GM10266 (cell line): ENCODE measurements around the gene INSYN1.
A peak's percentile ranks its signal among the peaks of the same experiment; 100 is the strongest.
"Not testable (repeated sequence)": the region's sequence is repeated elsewhere in the genome, so short reads cannot be mapped to it uniquely, and the experiment has no call there.

ENCODE experiments used
- DNase-seq: peaks from one replicate; pipeline ENCODE4 v3.0.0; 2012; ENCODE audit errors: extremely low spot score
- CTCF ChIP-seq: IDR thresholded peaks from 2 replicates; pipeline ENCODE4 v1.5.1; 2012; ENCODE audit warnings: mild to moderate bottlenecking, low read depth; ENCODE audit not compliant: control insufficient read depth, insufficient read depth; ENCODE audit errors: missing control alignments

INSYN1 gene

DNA sequence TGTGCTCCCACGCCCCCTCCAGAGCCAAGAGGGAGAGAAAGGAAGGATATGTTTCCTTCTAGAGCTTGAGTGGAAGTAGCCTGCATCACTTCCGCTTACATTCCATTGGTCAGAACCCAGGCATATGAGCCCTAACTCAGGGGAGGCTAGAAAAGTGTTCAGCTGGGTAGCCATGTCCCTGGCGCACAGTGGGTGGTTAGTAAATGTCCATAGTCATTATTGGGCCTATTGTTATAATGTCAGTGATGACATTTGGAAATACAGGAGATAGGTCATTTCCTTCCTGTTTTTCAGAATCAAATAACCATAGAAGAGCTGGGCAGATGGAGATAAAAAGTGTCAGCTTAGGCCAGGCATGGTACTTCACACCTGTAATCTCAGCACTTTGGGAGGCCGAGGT lies 41.6 kb downstream of the INSYN1 start:
- no peak for TF ChIP-seq CTCF
- DNase-seq: no peak

GRCh38 chr15:73710321-73710720 lies 42.8 kb downstream of the INSYN1 start:
- no peak for TF ChIP-seq CTCF
- no peak for DNase-seq

- DNase-seq: no peak
- no peak for TF ChIP-seq CTCF
Measured at GRCh38 chr15:73709686-73710085, 43.5 kb downstream of the INSYN1 start.

GRCh38 chr15:73709241-73709640 lies 43.9 kb downstream of the INSYN1 start:
- DNase-seq: no peak
- no peak for TF ChIP-seq CTCF

DNA sequence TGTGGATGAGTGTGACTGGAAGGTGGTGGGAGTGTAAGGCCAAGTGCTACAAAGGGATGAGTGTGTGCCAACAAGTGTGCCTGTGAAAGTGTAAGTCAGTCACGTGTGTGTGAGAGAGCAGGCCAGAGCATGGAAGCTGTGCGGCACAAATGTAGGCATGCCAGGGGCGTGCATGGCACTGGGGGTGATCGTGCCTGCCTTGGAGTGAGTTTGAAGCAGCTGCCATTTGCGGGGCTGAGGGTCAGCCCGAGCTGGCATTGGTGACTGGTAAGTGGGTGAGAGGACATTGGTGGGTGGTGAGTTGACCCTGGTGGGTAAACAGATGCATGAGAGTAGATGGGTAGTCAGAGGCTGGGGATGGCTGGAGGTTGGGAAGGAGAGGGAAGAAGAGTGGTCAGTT lies 44.5 kb downstream of the INSYN1 start:
- DNase-seq: no peak
- TF ChIP-seq CTCF: no peak

DNA sequence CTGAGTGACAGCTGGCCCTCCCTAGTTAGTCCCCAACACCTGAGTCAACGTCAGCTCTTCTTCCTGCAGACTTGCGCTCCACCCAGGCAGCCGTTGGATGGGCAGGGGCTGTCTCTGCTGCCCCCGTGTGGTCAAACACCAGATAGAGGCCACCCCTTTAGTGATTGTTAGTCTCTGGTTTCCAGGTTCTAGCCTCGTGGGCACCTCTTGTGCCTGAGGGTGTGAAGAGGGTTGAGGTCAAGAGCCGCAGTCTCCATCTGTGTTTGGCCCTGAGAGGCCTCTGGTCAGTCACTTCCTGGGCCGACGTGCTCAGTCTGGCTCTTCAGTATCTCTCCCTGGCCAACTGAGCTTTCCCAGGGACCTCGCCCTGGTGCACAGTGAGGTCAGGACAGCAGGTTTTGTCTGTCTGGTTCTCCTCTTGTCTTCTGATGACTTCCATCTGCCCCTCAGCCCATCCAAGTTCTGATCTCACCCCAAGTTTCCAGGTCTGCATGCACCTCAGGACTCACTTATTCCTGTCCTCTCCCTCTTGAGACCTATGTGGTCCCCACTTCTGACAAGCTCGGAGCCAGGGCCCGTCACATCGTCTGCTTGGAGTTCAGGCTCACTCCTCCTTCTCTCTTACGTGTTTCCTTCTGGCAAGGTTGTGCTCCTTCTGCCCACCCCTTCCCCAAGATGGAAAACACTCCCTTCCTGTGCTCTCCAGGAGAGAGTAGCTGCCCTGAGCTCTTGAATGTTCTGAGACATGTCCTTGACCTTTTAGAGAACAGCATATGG lies 48.1 kb downstream of the INSYN1 start:
- peak; percentile 76 for DNase-seq
- TF ChIP-seq CTCF: peak; percentile 73

DNA sequence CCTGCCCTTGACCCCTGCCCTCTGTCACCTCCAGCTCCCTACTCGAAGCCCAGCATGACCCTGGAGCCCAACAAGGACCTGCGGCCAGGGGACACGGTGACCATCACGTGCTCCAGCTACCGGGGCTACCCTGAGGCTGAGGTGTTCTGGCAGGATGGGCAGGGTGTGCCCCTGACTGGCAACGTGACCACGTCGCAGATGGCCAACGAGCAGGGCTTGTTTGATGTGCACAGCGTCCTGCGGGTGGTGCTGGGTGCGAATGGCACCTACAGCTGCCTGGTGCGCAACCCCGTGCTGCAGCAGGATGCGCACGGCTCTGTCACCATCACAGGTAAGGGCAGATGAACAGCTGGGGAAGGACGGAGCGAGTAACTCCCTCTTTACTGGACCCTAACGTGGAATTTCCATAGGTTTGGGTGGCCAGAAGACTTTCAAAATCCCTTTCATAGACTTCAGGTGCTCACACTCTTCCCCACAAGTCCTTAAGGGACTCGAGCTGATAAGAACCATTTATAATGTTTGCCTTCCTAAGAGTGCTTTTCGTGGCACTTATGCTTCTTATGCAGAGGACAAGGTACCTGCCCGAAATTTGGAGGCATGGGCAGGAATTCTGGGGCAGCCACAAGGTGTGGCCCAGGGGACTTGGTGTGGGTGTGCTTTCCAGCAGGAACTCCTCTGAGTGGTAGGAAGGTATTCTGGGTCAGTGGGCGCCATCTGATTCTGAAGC lies 48.8 kb downstream of the INSYN1 start:
- DNase-seq: not testable (repeated sequence)

DNA sequence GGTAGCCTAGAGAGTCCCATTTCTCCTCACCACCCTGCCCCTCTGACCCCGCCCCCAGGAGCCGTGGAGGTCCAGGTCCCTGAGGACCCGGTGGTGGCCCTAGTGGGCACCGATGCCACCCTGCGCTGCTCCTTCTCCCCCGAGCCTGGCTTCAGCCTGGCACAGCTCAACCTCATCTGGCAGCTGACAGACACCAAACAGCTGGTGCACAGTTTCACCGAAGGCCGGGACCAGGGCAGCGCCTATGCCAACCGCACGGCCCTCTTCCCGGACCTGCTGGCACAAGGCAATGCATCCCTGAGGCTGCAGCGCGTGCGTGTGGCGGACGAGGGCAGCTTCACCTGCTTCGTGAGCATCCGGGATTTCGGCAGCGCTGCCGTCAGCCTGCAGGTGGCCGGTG lies 49.5 kb downstream of the INSYN1 start:
- DNase-seq: not testable (repeated sequence)

DNA sequence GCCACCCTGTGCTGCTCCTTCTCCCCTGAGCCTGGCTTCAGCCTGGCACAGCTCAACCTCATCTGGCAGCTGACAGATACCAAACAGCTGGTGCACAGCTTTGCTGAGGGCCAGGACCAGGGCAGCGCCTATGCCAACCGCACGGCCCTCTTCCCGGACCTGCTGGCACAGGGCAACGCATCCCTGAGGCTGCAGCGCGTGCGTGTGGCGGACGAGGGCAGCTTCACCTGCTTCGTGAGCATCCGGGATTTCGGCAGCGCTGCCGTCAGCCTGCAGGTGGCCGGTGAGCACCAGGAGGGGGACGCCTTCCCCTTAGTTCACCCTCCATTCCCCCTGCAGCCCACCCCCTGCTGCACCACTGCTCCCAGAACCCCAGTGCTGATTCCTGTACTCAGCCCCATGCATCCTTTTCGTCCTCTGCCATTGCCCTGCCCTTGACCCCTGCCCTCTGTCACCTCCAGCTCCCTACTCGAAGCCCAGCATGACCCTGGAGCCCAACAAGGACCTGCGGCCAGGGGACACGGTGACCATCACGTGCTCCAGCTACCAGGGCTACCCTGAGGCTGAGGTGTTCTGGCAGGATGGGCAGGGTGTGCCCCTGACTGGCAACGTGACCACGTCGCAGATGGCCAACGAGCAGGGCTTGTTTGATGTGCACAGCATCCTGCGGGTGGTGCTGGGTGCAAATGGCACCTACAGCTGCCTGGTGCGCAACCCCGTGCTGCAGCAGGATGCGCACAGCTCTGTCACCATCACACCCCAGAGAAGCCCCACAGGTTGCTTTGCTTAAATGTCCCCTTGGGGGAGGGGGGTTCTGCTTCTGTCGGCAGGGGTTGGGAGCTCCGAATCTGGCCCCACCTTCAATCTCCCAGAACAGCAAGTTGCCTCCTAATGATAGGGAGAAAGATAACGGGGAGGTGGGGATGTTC lies 50.6 kb downstream of the INSYN1 start:
- not testable (repeated sequence) for DNase-seq
